Glutamatergic neuron (in vitro differentiated cells): ENCODE data around the gene CACNA1D. TPM values are rescaled to one million over a fixed set of nuclear protein-coding genes. Genes with fewer than 3 reads are reported as not detected.

Experiments used
- DNase-seq: peaks from one replicate; pipeline ENCODE4 v3.0.0; 2022
- H3K27ac Mint-ChIP-seq: one replicate; pipeline ENCODE4 v1.8.0; 2020; ENCODE audit warnings: mild to moderate bottlenecking, mixed read lengths, inconsistent platforms; ENCODE audit not compliant: unreplicated experiment
- H3K27me3 Mint-ChIP-seq: one replicate; pipeline ENCODE4 v1.8.0; 2020; ENCODE audit warnings: mild to moderate bottlenecking, moderate library complexity, mixed read lengths, inconsistent platforms; ENCODE audit not compliant: unreplicated experiment
- H3K36me3 Mint-ChIP-seq: one replicate; pipeline ENCODE4 v1.8.0; 2020; ENCODE audit warnings: mild to moderate bottlenecking, mixed read lengths, inconsistent platforms; ENCODE audit not compliant: unreplicated experiment
- H3K4me1 Mint-ChIP-seq: one replicate; pipeline ENCODE4 v1.8.0; 2020; ENCODE audit warnings: mild to moderate bottlenecking, low read depth, mixed read lengths, inconsistent platforms; ENCODE audit not compliant: unreplicated experiment
- H3K4me3 Mint-ChIP-seq: one replicate; pipeline ENCODE4 v1.8.0; 2020; ENCODE audit warnings: mild to moderate bottlenecking, mixed read lengths, inconsistent platforms; ENCODE audit not compliant: unreplicated experiment
- H3K9me3 Mint-ChIP-seq: one replicate; pipeline ENCODE4 v1.8.0; 2020; ENCODE audit warnings: mild to moderate bottlenecking, moderate library complexity, mixed read lengths, inconsistent platforms; ENCODE audit not compliant: unreplicated experiment
- total RNA-seq: library from RNA; stranded (reverse); fragmentation: NEBNext Ultra II Directional; extraction: Animal tissue kit (Norgen Biotek cat#: 25700); gene quantifications from one replicate; pipeline ENCODE4 v1.2.1, GENCODE V29; 2021; ENCODE audit not compliant: unreplicated experiment
- TF ChIP-seq, protein P1 (sequence below): fragments of 200-600 bp; sonication (generic); IDR thresholded peaks from one replicate; pipeline ENCODE4 v1.5.0; 2021; ENCODE audit not compliant: partially characterized antibody, unreplicated experiment

Gene CACNA1D
- total RNA-seq, 1 donor from 2014 or later: 5.0 TPM

GRCh38 chr3:53740956-53741355 lies 246.5 kb downstream of the CACNA1D start:
- Mint-ChIP-seq H3K4me3 (no peak overlapping the region), H3K27me3 (peaks cover 5% of the 10 kb centered on the region), H3K4me1 (peaks cover 16% of the 10 kb centered on the region), H3K36me3 (no peaks in the 10 kb centered on the region), H3K27ac (no peak overlapping the region), H3K9me3 (peaks cover 6% of the 10 kb centered on the region)
- no peak for DNase-seq
- TF ChIP-seq, protein P1, sequence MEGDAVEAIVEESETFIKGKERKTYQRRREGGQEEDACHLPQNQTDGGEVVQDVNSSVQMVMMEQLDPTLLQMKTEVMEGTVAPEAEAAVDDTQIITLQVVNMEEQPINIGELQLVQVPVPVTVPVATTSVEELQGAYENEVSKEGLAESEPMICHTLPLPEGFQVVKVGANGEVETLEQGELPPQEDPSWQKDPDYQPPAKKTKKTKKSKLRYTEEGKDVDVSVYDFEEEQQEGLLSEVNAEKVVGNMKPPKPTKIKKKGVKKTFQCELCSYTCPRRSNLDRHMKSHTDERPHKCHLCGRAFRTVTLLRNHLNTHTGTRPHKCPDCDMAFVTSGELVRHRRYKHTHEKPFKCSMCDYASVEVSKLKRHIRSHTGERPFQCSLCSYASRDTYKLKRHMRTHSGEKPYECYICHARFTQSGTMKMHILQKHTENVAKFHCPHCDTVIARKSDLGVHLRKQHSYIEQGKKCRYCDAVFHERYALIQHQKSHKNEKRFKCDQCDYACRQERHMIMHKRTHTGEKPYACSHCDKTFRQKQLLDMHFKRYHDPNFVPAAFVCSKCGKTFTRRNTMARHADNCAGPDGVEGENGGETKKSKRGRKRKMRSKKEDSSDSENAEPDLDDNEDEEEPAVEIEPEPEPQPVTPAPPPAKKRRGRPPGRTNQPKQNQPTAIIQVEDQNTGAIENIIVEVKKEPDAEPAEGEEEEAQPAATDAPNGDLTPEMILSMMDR: no peak

DNA sequence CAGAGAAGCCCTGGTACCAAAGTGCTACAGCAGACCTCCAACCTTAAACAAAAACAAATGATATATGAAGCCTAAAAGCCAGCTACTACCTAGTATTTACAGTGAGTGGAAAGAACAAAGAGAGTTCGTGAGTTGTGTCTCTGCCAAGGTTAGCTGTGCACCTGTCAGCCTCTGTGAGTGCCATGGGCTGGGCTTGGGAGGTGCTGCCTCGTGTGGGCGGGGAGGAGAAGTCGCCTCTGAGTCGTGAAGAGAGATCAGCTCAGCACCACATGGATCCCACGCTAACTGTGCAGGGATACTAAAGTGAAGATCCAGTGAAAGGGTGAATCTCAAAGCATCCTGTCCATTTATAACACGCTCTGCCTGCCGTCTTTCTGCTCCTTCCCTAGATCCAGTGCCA lies 249.9 kb downstream of the CACNA1D start:
- Mint-ChIP-seq H3K4me3 (no peak overlapping the region), H3K36me3 (no peaks in the 10 kb centered on the region), H3K27me3 (peaks cover 8% of the 10 kb centered on the region), H3K4me1 (peaks cover 12% of the 10 kb centered on the region), H3K27ac (no peak overlapping the region), H3K9me3 (peaks cover 8% of the 10 kb centered on the region)
- DNase-seq: no peak
- TF ChIP-seq, protein P1: no peak

DNA sequence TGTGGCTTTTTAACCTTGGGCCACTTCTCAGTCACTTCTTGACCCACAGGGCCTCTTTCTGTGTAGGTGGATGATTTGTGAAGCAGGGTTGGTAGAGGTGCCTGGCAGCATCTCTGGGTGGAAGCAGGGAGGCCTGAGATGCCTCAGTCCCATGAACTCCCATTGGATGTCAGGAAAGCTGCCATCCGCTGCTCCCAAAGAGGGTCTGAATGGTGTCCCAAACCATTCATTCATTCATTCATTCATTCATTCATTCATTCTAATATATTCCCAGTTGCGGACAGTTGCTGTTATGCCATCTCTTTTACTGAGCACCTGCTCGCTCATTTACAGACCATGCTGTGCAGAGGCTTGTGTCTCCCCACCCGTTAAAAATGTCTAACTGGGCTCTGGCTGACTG lies 253.1 kb downstream of the CACNA1D start:
- Mint-ChIP-seq H3K9me3 (peaks cover 5% of the 10 kb centered on the region), H3K27ac (no peak overlapping the region), H3K4me3 (no peak overlapping the region), H3K27me3 (peaks cover 9% of the 10 kb centered on the region), H3K36me3 (no peaks in the 10 kb centered on the region), H3K4me1 (peaks cover 5% of the 10 kb centered on the region)
- no peak for DNase-seq
- TF ChIP-seq, protein P1: no peak

DNA sequence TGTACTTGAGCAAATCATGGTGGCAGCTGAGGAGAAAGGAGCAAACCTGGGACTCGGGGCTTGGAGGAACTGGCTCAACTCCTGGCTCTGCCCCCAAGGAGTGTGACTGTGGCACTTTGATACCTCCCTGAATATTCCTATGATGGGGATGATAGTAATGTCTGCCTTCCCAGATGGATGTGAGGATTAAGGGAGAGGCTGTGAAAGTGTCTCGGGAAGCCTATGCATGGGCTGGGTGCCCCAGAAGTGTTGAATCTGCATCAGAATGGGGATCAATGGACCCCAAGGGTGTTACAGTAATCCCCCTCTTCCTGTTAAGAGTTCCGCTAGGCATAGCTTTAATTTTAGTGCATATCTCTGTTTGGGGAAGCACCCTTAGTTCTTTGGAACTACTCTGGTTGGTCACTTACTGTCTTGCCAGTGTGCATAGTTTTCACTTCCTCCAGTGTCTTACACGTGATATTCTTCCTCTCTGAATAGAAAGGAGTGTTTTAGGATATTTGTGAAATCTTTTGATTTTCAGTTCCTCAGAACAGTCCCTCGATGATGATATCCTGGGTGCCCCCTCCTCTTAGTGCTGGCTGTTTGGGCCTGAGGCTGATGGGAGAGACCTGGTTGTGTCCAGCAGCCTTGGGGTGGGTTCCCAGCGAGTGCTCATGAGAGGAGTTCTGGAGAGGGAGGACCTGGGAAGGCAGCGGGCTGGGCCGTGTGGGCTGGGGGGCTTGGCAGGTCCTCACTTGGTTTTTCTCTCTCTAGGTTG lies 254.3 kb downstream of the CACNA1D start:
- Mint-ChIP-seq H3K9me3 (peaks cover 5% of the 10 kb centered on the region), H3K4me3 (no peak overlapping the region), H3K27ac (peak overlapping the region; percentile 65), H3K4me1 (peaks cover 4% of the 10 kb centered on the region), H3K36me3 (no peaks in the 10 kb centered on the region), H3K27me3 (peaks cover 9% of the 10 kb centered on the region)
- TF ChIP-seq, protein P1: no peak
- DNase-seq: no peak

GRCh38 chr3:53749448-53749847 lies 255.0 kb downstream of the CACNA1D start:
- Mint-ChIP-seq H3K4me1 (peaks cover 4% of the 10 kb centered on the region), H3K9me3 (peaks cover 5% of the 10 kb centered on the region), H3K27me3 (peaks cover 9% of the 10 kb centered on the region), H3K27ac (no peak overlapping the region), H3K36me3 (no peaks in the 10 kb centered on the region), H3K4me3 (no peak overlapping the region)
- TF ChIP-seq, protein P1: no peak
- no peak for DNase-seq
